G401.6 (cell line): ENCODE data around the gene GRAMD1A.
"Not testable (repeated sequence)": the region's sequence is repeated elsewhere in the genome, so short reads cannot be mapped to it uniquely, and the experiment has no call there.

Experiments used
- FAIRE-seq: peaks from 2 replicates; lab custom pipeline; 2012; peaks lifted over from hg19 to GRCh38; lab: Jason Lieb, UNC

GRAMD1A gene

DNA sequence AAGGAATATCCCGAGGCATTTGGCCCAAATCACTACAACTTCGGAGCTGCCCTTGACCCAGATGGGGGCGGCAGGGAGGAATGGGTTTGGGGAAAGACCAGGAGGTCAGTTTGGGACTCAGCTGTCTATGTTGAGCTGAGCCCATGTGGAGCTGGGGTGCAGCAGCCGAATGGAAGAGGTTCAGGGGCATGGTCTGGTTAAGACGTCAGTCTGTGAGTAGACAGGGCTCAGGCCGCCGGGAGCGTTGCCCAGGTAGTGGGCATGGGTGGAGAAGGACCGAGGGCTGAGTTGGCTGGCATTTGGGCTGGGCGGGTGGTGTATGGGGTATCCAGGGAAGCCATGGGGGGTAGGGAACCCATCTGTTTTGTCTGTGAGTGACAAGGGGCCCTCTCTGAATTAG, 20.9 kb downstream of the GRAMD1A start:
- no peak for FAIRE-seq

- no peak for FAIRE-seq
Measured at GRCh38 chr19:35021596-35021995, 21.5 kb downstream of the GRAMD1A start.

- no peak for FAIRE-seq
Measured at GRCh38 chr19:35022460-35022859, 22.3 kb downstream of the GRAMD1A start.

- no peak for FAIRE-seq
Measured at GRCh38 chr19:35023428-35023827, 23.3 kb downstream of the GRAMD1A start.

DNA sequence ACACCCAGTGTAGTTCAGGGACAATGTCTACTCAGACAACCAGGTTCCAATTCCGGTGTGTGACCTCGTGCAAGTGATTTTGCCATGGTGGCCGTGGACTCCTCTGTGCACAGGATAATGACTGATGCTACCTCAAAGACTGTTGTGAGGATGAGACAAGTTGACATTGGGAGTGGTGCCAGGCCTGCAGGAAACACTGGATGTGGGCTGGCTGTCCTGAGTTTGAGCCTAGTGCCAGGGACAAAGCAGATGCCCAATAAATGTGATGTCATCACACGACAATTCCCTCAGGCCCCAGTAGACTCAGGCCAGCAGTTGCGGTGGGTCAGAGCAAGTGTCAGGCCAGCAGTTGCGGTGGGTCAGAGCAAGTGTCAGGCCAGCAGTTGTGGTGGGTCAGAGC, 24.0 kb downstream of the GRAMD1A start:
- FAIRE-seq = no peak

DNA sequence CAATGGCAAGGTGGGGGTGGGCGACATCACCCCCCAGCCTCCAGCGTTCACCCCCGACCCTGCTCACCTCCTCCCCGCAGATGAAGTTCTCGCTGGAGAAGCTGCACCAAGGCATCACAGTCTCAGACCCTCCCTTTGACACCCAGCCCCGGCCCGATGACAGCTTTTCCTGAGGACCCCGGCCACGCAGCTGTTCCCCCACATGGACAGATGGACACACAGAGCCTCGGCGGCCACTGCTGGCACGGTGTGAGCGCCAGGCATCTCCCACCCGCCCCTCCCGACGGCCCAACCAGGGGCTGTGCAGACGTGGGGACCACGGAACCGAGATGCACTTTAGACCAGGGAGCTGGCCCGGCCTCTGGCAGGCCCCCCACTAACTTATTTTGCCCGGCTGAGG, 25.8 kb downstream of the GRAMD1A start:
- no peak for FAIRE-seq

DNA sequence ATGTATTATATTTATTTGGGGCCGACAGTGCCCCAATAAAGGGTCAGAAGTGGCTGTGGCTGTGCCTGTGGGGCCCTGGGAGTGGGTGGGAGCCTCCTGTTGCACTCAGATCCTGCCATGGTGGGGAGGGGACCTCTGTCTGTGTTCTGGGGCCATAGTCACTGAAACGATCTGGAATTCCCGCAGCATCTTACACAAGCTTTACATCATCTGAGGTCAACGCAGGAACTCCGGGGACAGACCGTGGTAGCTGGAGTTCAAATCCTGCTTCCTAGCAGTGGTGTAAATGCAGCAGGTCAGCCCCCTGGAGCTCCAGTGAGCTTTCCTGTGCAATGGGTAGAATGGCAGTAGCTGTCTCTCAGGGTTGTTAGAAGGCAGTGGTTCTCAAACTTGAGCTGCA, 26.3 kb downstream of the GRAMD1A start:
- FAIRE-seq = no peak

- no peak for FAIRE-seq
Measured at GRCh38 chr19:35027009-35027408, 26.9 kb downstream of the GRAMD1A start.

DNA sequence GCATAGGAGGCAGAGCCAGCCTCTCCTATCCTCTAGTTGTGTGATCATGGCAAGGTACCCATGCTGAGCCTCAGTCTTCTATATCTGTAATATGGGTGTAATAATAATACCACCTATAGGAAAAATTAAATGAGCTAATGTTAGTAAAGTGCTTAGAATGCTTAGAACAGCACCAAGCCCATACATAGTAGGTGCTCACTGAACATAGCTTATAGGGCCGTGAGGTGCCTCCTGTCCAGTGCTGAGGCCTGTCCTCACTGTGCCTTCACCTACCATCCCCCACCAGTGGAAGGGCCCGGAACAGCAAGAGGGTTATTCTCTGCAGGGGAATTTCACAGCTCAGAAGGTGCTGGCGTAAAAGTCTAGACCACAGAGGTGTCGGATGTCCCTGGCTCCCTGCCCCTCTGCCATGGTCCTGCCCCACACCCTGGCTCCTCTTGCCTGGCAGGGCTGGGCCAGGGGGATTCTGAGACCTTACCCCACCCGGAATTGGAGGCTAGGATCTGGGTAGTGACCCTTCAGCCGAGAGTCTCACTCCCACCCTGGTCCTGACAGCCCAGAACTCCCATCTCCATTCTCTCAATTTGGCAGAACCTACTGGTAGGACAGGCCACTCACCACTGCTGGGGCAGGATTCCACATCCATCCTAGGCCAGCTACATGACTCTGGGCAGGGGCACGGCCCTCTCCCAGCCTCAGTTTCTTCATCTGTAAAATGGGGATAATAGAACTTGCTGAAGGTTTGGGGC, 27.9 kb downstream of the GRAMD1A start:
- FAIRE-seq = no peak

- FAIRE-seq = not testable (repeated sequence)
Measured at GRCh38 chr19:35028600-35028885, 28.4 kb downstream of the GRAMD1A start.

DNA sequence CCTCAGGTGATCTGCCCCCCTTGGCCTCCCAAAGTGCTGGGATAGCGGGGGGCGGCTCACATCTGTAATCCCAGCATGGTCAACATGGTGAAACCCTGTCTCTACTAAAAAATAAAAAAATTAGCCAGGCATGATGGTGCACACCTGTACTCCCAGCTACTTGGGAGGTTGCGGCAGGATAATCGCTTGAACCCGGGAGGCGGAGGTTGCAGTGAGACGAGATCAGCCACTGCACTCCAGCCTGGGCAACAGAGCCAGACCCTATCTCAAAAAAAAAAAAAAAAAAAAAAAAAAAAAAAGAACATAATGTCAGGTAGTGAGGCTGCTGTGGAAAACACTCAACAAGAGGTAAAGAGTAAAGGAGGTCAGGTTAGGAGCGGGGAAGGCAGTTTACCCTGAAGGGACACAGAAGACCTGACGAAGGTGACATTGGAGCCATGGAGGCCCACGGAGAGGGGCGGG, 29.2 kb downstream of the GRAMD1A start:
- not testable (repeated sequence) for FAIRE-seq

- FAIRE-seq = no peak
Measured at GRCh38 chr19:35029737-35030256, 29.7 kb downstream of the GRAMD1A start.

DNA sequence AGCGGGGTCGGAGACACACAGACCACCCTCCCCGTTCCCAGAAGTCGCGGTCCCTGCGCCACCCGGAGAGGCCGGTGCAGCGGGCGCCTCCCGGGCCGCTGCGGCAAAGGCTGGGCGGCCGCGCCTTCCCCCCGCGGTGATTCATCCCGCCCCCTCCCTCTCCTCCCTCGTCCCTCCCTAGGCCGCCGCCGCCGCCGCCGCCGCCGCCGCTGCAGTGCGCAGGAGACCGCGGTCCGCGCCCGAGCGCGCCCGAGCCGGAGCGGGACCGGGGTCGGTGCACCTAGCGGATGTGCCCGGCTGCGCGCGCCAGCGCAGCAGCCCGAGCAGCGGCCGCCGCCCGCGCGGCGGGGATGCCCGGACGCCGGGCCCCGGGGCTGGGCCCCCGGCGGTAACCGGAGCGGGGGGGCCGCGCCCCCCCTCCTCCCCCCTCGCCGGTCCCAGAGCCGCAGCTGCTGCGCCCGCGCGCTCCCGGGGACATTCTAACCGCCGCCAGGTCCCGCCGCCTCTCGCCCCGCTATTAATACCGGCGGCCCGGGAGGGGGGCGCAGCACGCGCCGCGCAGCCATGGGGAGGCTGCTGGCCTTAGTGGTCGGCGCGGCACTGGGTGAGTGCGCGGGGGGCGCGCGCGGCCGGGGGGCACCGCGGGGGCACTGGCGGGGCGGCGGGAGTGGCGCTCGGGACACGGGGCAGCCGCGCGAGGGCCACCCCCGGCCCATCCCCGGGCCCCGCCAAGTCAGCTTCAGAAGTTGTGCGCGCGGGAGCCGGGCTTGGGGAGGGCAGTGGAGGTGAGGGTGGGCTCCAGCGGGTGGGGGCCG, 30.3 kb downstream of the GRAMD1A start, which contains the start of gene SCN1B:
SCN1B (plus strand) TSS at position 214 of the 815 bp plus-strand sequence; CDS start at position 565, 351 bp downstream.
- FAIRE-seq = no peak

DNA sequence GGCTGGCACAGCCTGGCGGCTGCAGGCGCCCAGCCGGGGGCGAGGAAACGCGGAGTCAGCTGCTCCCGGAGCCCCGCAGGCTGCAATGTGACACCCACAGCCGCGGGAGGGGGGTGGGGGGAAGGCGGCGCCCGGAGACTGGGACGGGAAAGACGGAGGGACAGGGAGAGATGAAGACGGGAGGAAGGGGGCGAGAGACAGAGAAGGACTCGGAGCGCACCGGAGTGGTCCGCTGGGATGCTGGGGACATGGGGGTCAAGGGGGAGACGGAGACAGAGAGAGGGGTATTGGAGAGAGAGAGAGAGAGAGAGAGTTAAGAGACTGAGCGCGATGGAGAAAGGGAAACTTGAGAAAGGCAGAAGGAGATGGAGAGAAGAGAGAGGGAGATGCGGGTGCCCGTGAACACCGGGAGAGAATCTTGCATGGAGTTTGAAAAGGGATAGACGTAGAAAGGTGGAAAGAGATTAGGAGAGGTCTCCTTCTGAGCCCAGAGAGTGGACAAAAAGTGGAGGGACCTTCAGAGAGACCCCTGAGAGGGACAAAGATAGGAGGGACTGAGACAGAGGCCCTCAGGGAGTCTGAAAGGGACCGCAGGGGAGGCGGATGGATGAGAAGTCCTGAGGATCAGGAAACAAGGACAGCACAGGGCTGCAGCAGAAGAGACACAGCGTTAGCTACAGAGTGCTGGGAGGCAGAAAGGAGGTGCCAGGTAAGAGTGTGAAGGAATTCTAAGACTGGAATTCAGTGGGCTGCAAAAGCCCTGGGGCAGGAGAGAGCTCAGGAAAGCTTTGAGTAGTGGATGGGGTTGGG, 31.2 kb downstream of the GRAMD1A start:
- FAIRE-seq = no peak

GRCh38 chr19:35032356-35032865, 32.3 kb downstream of the GRAMD1A start:
- no peak for FAIRE-seq

DNA sequence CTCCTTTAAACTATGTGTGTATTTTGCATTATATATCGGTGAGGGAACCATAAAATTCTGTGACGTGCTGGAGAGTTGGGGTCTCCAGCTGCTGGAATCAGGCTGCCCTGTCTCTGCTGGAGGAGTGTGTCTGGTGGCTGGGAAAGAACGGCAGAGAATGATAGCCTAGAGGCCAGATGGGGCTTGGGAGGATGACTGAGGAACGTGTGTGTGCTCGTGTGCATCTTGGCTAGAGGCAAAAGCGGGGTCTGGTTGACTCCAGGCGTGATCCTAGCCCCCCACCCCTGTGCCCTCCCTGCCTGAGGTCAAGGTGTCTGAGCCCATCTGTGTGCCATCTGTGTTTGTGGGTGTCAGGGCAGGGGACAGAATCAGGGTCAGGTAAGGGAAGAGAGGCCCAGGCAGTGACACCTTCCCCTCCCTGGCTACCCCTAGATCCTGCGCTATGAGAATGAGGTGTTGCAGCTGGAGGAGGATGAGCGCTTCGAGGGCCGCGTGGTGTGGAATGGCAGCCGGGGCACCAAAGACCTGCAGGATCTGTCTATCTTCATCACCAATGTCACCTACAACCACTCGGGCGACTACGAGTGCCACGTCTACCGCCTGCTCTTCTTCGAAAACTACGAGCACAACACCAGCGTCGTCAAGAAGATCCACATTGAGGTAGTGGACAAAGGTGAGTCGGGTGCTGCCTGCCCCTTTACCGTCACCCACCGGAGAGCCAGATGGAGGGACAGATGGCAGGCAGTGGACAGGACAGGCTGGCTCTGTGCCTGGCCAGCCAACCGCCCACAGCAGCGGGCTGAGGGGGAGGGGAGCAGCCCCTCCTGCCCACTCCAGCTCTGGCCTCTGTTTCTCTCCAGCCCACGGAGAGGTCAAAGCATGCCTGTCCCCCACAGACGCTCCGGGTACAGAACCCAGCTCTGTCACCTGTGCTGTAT, 33.2 kb downstream of the GRAMD1A start:
- no peak for FAIRE-seq

DNA sequence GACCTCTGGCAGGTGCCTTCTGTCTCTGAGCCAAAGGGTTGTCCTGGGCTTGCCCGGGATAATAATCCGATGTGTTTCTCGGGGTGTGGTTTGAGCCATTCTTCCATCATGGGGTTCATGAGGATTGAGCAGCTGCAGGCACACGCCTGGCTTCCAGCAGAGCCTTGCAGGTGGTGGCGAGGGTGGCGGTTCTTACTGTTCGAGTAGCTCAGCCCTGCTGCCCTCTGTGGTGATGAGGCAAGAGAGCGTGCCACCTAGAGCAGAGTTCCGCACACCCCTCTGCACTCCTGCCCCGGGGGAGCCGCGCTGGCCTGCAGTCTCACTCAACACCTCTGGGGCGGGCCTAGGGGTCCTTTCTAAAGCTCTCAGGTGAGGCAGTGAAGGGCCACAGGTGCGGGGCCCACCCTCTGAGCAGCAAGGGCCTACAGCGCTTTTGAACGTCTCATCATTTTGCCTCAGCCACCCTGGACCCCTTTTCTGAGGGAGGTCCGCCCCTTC, 33.9 kb downstream of the GRAMD1A start:
- no peak for FAIRE-seq

DNA sequence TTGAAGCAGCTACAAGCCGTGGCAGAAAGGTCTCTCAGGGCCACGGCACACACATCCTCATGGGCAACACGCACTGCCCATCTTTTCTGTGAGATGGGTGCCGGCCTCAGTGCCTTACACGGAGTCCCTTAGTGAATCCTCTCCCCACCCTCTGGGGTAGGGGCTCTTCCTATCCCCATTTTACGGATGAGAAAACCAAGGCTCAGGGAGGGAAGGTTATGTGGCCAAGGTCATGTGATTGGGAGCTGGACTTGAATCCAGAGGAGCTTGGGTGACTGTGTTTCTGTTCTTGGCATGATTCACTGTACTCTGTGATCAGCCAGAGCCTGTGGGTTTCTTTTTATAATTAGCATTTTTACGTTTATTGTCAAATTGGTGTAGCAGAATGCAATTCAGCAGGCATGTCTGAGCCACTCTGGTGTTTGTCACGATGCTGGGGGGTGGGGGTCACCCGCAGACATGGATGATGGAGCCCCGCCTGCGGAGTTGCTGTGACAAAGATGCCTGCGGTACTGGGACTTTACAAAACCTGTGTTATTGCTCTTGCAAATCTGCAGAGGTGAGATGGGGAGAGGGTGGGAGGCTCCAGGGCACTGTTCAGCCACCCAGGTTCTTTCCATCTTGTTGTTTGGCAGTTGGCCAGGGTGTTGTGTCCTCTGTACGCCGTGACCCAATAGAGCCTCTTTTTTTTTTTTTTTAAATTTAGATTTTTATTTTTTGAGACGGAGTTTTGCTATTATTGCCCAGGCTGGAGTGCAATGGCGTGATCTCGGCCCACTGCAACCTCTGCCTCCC, 34.7 kb downstream of the GRAMD1A start:
- no peak for FAIRE-seq

DNA sequence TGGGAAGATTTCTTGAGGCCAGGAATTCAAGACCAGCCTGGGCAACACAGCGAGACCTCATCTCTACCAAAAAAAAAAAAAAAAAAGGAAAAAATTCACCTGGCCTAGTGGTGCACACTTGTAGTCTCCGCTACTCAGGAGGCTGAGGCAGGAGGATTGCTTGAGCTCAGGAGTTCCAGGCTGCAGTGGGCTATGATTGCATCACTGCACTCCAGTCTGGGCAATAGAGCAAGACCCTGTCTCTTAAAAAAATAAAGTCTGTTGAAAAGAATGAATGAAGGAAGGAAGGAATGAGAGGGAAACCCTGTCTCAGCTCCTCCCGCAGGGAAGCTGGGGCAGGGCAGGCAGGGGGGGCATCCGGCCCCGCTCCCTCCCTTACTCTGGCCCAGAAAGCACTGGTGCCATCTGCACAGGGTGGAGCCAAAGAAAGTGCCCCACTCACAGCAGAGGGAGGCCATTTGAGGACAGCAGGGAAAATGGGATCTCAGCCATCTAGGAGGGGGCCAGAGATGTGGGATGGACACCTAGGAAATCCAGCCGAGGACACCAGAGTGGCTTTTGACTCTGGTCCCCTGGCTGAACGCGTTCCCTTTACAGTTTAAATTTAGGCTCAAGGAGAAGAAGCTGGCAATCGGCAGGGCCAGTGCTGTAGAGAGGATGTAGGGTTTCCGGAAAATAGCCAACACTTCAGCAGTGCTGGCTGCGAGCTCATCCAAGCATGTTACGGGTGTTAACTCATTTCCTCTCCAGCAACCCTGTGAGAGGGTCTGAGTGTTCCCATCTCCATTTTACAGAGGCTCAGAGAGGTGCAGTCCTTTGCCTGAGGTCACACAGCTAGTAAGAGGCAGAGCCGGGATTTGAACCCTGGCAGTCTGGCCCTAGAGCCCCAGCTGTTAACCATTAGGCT, 37.8 kb downstream of the GRAMD1A start:
- no peak for FAIRE-seq
